GM18519 (cell line): Measurements from ENCODE around the gene PAPLN.
A peak's percentile ranks its signal among the peaks of the same experiment; 100 is the strongest.
"Not testable (repeated sequence)": the region's sequence is repeated elsewhere in the genome, so short reads cannot be mapped to it uniquely, and the experiment has no call there.

Experiments
- ATAC-seq: cut with Tn5 transposase; IDR thresholded peaks from one replicate; pipeline ENCODE4 v1.9.1; 2021; ENCODE audit warnings: mild to moderate bottlenecking, moderate library complexity; ENCODE audit not compliant: unreplicated experiment, low FRiP score

Gene PAPLN

GRCh38 chr14:73287071-73287470, 49.8 kb downstream of the PAPLN start:
- ATAC-seq, result no peak

GRCh38 chr14:73289308-73289707, 52.0 kb downstream of the PAPLN start:
- ATAC-seq, result no peak

- no peak for ATAC-seq
Measured at GRCh38 chr14:73289729-73290128, 52.4 kb downstream of the PAPLN start.

DNA sequence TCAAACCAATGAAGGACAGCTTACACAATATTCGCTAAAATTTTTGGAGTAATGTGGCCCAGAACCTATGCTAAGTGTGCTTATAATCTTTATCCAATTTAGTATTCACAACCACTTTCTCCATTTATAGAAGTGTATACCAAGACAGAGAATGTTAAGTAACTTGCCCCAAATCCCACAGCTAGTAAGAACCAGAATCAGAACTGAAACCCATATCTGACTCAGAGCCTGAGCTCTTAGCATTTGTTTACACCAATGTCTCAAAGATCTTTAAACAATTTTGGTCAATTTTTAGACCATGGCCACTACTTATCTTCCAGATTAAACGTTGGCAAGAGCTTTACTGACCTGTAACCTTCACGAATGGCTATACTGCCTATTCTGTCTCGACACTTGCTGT, 53.0 kb downstream of the PAPLN start:
- ATAC-seq, result peak; percentile 51

DNA sequence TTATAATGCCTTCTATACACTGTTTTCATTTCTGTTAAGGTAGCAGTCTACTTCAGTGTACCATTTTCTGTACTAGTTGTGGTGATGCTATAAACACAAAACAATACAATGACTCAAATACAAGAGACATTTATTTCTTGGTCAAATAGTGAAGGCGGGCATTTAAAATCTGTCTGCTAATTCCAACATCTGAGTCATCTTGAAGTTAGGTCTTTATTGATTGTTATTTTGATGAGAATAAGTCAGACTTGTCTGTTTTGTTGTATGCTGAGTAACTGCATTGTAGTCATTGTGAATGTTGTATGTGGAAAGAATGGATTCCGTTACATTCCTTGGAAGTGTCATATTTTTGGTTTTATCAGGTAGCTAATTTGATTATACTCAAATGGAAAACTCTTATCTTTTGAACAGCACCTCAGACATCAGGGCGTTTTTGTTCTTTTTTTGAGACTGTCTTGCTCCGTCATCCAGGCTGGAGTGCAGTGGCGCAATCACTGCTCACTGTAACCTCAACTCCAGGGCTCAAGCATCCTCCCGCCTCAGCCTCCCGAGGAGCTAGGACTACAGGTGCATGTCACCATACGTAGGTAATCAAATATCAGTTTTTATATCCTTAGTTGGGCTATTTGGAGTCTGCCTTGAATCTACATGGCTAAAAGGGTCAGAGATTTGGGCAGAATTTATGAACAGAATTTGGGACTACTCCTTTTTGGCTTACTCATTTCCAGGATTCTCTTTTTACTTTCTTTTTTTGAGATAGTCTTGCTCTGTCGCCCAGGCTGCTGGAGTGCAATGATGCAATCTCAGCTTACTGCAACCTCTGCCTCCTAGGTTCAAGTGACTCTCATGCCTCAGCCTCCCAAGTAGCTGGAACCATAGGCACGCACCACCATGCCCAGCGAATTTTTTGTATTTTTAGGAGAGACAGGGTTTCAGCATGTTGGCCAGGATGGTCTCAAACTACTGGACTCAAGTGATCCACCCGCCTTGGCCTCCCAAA, 56.8 kb downstream of the PAPLN start:
- ATAC-seq, result no peak

DNA sequence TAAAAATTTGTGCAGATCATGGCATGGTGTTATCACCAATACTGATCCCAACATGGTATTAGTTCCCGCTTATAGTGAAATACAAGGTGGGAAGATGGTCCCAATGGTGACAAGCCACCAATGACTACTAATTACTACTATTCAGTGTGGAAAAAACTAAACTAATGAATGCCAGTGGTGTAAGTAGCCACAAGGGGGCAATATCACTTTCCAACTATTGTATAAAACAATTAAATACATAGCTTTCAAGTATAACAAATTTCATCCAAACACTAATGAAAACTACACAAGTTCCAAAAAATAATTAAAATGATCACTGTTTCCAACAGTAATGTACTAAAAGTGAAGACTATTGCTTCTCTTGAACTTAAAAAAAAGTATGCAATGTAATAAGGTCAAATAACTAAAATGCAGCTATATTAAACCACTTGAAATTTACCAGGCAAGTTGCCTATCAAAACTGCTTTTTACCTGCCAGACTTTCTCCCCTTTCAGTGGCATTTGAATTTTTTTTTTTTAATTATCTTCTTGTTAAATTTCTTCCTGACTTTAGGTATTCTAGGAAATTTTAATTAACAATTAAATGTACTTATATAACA, 58.0 kb downstream of the PAPLN start:
- no peak for ATAC-seq

DNA sequence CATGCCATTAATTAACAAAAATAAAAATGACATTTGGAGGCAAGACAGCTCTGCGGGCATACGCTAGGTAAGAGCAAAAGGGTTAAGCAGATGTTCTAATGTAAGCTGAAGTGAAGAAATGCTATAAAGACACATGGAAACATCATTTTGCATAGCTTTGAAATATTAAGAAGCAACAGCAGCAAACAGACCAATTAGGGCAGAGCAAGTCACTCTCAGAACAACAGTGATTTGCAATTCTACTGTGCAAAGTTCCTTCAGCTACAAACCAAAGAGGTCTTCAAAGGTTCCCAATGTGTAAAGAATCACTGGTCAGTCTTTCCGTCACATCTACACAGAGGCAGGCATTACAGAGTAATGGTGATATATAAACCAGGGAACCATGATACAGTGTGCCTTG, 68.2 kb downstream of the PAPLN start:
- no peak for ATAC-seq

GRCh38 chr14:73307261-73307660, 70.0 kb downstream of the PAPLN start:
- no peak for ATAC-seq

DNA sequence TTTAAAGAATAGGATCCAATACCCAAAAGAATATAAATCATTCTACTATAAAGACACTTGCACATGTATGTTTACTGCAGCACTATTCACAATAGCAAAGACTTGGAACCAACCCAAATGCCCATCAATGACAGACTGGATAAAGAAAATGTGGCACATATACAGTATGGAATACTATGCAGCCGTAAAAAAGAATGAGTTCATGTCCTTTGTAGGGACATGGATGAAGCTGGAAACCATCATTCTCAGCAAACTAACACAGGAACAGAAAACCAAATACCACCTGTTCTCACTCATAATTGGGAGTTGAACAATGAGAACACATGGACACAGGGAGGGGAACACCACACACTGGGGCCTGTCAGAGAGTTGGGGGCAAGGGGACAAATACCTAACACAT, 71.9 kb downstream of the PAPLN start:
- ATAC-seq, result not testable (repeated sequence)

DNA sequence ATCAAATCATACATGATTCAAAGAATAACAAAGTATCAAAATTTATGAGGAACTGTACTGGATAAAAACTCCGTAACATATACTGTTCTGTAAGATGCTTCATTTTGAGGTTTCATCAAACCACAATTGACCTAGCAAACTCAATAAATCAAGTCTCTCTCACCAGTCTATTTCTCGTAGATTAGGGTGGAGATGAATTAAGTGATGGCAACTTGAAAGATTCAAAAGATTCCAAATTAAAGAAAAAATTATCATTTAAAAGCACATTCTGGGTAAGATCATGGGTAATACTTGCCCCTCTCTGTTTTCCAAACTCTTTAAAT, 74.4 kb downstream of the PAPLN start:
- ATAC-seq, result no peak

DNA sequence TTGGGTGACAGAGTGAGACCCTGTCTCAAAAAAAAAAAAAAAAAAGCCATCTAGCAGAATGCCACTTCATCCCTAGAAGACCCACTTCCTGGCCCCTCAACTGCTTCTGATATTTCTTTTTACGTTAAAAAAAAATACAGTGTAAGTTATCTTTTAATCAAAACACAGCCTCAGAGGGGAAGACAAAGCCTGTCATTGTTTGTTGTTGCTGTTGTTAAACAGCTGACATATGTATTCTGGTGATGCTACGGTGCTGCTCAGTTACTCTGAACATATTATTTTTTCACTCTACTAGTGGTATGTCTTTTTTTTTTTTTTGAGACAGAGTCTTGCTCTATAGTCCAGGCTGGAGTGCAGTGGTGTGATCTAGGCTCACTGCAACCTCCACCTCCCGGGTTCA, 75.4 kb downstream of the PAPLN start:
- no peak for ATAC-seq

DNA sequence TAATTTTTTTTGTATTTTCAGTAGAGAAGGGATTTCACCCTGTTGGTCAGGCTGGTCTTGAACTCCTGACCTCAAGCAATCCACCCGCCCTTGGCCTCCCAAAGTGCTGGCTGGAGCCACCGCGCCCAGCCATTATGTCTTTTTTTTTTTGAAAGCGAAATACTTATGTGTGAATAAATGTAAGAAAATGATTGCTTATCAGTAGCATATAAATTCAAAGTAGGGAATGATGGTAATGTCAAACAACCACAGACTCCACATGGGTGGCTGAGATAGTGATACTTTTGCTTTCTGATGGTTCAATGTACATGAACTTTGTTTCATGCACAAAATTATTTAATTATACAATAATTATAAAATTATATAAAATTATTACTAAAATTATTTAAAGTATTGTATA, 75.8 kb downstream of the PAPLN start:
- ATAC-seq, result no peak

DNA sequence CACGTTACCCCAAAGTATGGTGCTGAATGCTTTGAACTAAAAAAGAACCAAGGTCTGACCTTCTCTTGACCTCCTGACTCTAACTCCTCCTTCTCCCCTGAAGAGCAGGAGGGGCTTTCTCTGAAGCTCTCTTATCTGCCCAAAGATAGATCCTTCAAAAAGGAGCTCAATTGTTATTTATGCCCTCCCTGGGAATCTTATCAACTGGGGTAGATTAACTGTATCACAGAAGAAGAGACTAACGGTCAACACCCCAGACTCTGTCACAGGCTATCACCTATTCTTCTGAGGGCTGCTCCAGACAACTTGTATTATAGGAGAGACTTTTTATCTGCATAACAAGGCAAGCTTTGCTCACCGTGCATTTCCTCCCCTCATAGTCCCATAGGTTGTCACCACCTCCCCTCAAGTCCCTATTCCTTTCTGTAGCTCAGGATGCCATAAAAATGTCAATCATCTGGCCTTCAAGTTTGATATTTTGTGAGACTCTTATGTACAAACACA, 86.6 kb downstream of the PAPLN start:
- ATAC-seq, result no peak
